ENCODE measurements around the gene GPX4.
A peak's percentile ranks its signal among the peaks of the same experiment; 100 is the strongest.
"Not testable (repeated sequence)": the region's sequence is repeated elsewhere in the genome, so short reads cannot be mapped to it uniquely, and the experiment has no call there.

GPX4 gene

DNA sequence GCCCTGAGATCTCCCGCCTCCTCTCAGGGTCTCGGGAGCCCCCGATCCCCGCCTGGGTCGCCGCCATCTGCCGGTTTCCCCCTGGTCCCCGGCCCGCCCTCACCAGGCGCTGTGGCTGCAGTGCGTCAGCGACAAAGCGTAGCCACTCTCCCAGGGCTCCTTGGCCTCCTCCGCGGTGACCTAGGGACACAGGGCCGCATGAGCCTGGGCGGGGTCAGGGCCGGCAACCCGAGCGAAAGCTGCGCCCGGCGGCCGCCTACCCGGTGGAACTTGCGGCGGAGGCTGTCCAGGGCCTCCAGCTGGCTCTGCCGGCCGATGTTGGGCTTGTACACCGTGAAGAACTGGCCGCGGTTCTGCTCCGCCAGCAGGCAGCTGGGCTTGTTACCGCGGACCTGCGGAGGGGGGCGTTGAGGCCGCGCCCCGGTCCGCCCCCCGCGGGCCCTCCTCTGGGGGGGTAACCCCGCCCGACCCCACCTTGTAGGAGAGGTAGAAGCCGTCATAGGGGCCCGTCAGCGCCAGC is 5.3 kb downstream of the GPX4 start:
- H3K9ac ChIP-seq (ENCODE audit: low read length) = no peak overlapping the region
- peaks cover 26% of the 10 kb centered on the region for H3K4me1 ChIP-seq (ENCODE audit: insufficient read depth, low read length)
- no peak overlapping the region for H3K4me3 ChIP-seq (ENCODE audit: low read depth in 1 of 2, low read length in 2 of 2)
- no peak overlapping the region for H3K27ac ChIP-seq (ENCODE audit: low read depth, low read length)
- H3K27me3 ChIP-seq (ENCODE audit: control insufficient read depth in 1 of 2, insufficient read depth in 2 of 2, low read length in 2 of 2) = no peaks in the 10 kb centered on the region
- H3K9me3 ChIP-seq (ENCODE audit: low read length) = no peaks in the 10 kb centered on the region
- H3K36me3 ChIP-seq (ENCODE audit: insufficient read depth, low read length) = peaks cover 19% of the 10 kb centered on the region

GRCh38 chr19:1109697-1110671 is 6.2 kb downstream of the GPX4 start:
- no peaks in the 10 kb centered on the region for H3K9me3 ChIP-seq (ENCODE audit: low read length)
- no peak overlapping the region for H3K27ac ChIP-seq (ENCODE audit: low read depth, low read length)
- H3K4me1 ChIP-seq (ENCODE audit: insufficient read depth, low read length) = peaks cover 26% of the 10 kb centered on the region

DNA sequence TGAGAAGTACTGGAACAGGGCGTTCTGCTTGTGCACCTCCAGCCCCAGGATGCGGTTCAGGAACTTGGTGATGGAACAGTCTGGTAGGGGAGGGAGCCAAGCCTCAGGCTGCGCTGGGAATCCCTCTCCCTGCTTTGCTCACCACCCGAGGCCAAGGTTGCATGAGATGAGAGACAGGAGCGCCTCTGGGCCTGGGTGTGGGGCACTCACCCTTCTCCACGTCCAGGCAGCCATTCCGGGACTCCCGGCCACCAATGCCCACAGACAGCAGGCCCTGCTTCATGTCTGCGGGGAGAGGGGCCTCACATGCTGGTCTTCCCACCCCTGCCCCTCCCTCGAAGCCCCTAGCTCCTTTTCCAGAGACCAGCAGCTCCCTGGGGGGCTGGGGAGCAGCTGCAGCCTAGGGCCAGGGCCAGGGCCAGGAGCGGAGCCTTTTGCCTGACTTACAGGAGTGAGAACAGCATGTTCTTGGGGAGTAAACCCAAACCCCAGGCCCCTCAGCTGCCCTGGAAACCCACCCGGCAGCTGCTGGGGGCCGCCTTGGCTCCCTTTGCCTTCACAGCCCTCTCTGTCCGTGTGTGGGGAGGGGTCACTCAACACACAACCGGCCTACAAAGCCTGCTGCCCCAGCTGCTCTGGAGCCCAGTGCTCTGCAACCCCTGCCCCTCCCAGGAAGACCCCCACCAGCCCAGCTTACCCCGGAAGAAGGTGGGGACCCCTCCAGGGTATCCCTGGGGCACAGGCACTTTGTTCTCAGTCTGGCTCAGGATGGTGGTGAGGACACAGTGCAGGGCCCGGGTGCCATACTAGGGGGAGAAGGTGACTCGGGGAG is 7.2 kb downstream of the GPX4 start:
- Histone ChIP-seq H3K4me3 (ENCODE audit: low read depth in 1 of 2, low read length in 2 of 2) (no peak overlapping the region), H3K4me1 (ENCODE audit: insufficient read depth, low read length) (peaks cover 19% of the 10 kb centered on the region), H3K9ac (ENCODE audit: low read length) (no peak overlapping the region), H3K27ac (ENCODE audit: low read depth, low read length) (peak overlapping the region; percentile 24), H3K27me3 (ENCODE audit: control insufficient read depth in 1 of 2, insufficient read depth in 2 of 2, low read length in 2 of 2) (no peaks in the 10 kb centered on the region), H3K36me3 (ENCODE audit: insufficient read depth, low read length) (peaks cover 22% of the 10 kb centered on the region), H3K9me3 (ENCODE audit: low read length) (no peaks in the 10 kb centered on the region)

More at GRCh38 chr19:1109697-1110671, 6.2 kb downstream of the GPX4 start:
- H3K4me3 ChIP-seq (ENCODE audit: low read depth in 1 of 2, low read length in 2 of 2) = no peak overlapping the region
- no peak overlapping the region for H3K9ac ChIP-seq (ENCODE audit: low read length)
- no peaks in the 10 kb centered on the region for H3K27me3 ChIP-seq (ENCODE audit: control insufficient read depth in 1 of 2, insufficient read depth in 2 of 2, low read length in 2 of 2)
- peaks cover 24% of the 10 kb centered on the region for H3K36me3 ChIP-seq (ENCODE audit: insufficient read depth, low read length)

GRCh38 chr19:1111641-1112267 is 8.0 kb downstream of the GPX4 start:
- Histone ChIP-seq H3K9ac (ENCODE audit: low read length) (no peak overlapping the region), H3K4me3 (ENCODE audit: low read depth in 1 of 2, low read length in 2 of 2) (no peak overlapping the region), H3K9me3 (ENCODE audit: low read length) (no peaks in the 10 kb centered on the region), H3K27me3 (ENCODE audit: control insufficient read depth in 1 of 2, insufficient read depth in 2 of 2, low read length in 2 of 2) (no peaks in the 10 kb centered on the region), H3K36me3 (ENCODE audit: insufficient read depth, low read length) (peaks cover 22% of the 10 kb centered on the region), H3K27ac (ENCODE audit: low read depth, low read length) (peak overlapping the region; percentile 24), H3K4me1 (ENCODE audit: insufficient read depth, low read length) (peaks cover 15% of the 10 kb centered on the region)

GRCh38 chr19:1112268-1113029 is 8.7 kb downstream of the GPX4 start:
- Histone ChIP-seq H3K27ac (ENCODE audit: low read depth, low read length) (peak overlapping the region; percentile 28), H3K9ac (ENCODE audit: low read length) (no peak overlapping the region), H3K36me3 (ENCODE audit: insufficient read depth, low read length) (peaks cover 22% of the 10 kb centered on the region), H3K9me3 (ENCODE audit: low read length) (no peaks in the 10 kb centered on the region), H3K27me3 (ENCODE audit: control insufficient read depth in 1 of 2, insufficient read depth in 2 of 2, low read length in 2 of 2) (no peaks in the 10 kb centered on the region), H3K4me1 (ENCODE audit: insufficient read depth, low read length) (peaks cover 15% of the 10 kb centered on the region), H3K4me3 (ENCODE audit: low read depth in 1 of 2, low read length in 2 of 2) (no peak overlapping the region)

GRCh38 chr19:1113030-1113985 is 9.5 kb downstream of the GPX4 start:
- Histone ChIP-seq H3K36me3 (ENCODE audit: insufficient read depth, low read length) (peaks cover 28% of the 10 kb centered on the region), H3K4me1 (ENCODE audit: insufficient read depth, low read length) (peaks cover 15% of the 10 kb centered on the region), H3K9ac (ENCODE audit: low read length) (no peak overlapping the region), H3K27me3 (ENCODE audit: control insufficient read depth in 1 of 2, insufficient read depth in 2 of 2, low read length in 2 of 2) (no peaks in the 10 kb centered on the region), H3K9me3 (ENCODE audit: low read length) (no peaks in the 10 kb centered on the region), H3K4me3 (ENCODE audit: low read depth in 1 of 2, low read length in 2 of 2) (no peak overlapping the region), H3K27ac (ENCODE audit: low read depth, low read length) (peak overlapping the region; percentile 59)

- H3K27ac ChIP-seq (ENCODE audit: low read depth, low read length) = peak overlapping the region; percentile 59
- H3K36me3 ChIP-seq (ENCODE audit: insufficient read depth, low read length) = peaks cover 35% of the 10 kb centered on the region
- H3K9ac ChIP-seq (ENCODE audit: low read length) = no peak overlapping the region
- no peak overlapping the region for H3K4me3 ChIP-seq (ENCODE audit: low read depth in 1 of 2, low read length in 2 of 2)
- H3K4me1 ChIP-seq (ENCODE audit: insufficient read depth, low read length) = peaks cover 15% of the 10 kb centered on the region
- no peaks in the 10 kb centered on the region for H3K9me3 ChIP-seq (ENCODE audit: low read length)
- no peaks in the 10 kb centered on the region for H3K27me3 ChIP-seq (ENCODE audit: control insufficient read depth in 1 of 2, insufficient read depth in 2 of 2, low read length in 2 of 2)
Observed at GRCh38 chr19:1113986-1114483, 10.2 kb downstream of the GPX4 start.

GRCh38 chr19:1114728-1115127 is 10.9 kb downstream of the GPX4 start:
- H3K4me3 ChIP-seq (ENCODE audit: low read depth in 1 of 2, low read length in 2 of 2); H3K9ac ChIP-seq (ENCODE audit: low read length); H3K9me3 ChIP-seq (ENCODE audit: low read length); H3K27me3 ChIP-seq (ENCODE audit: control insufficient read depth in 1 of 2, insufficient read depth in 2 of 2, low read length in 2 of 2); H3K27ac ChIP-seq (ENCODE audit: low read depth, low read length): not testable (repeated sequence)
- Histone ChIP-seq H3K36me3 (ENCODE audit: insufficient read depth, low read length) (peaks cover 40% of the 10 kb centered on the region), H3K4me1 (ENCODE audit: insufficient read depth, low read length) (peaks cover 15% of the 10 kb centered on the region)

- peaks cover 42% of the 10 kb centered on the region for H3K36me3 ChIP-seq (ENCODE audit: insufficient read depth, low read length)
- H3K4me3 ChIP-seq (ENCODE audit: low read depth in 1 of 2, low read length in 2 of 2) = no peak overlapping the region
- H3K9ac ChIP-seq (ENCODE audit: low read length) = no peak overlapping the region
- peaks cover 15% of the 10 kb centered on the region for H3K4me1 ChIP-seq (ENCODE audit: insufficient read depth, low read length)
- no peaks in the 10 kb centered on the region for H3K9me3 ChIP-seq (ENCODE audit: low read length)
- H3K27me3 ChIP-seq (ENCODE audit: control insufficient read depth in 1 of 2, insufficient read depth in 2 of 2, low read length in 2 of 2) = no peaks in the 10 kb centered on the region
- H3K27ac ChIP-seq (ENCODE audit: low read depth, low read length) = no peak overlapping the region
Observed at GRCh38 chr19:1115646-1116420, 12.0 kb downstream of the GPX4 start.

Data from muscle layer of colon (tissue), 2 donors.